OCI-LY7 (cell line): Measurements from ENCODE around the gene CIC.

Experiments
- CTCF ChIP-seq: fragments of 200-600 bp; sonication (generic); conservative IDR thresholded peaks from 2 replicates; pipeline ENCODE4 v1.5.1; 2014; ENCODE audit warnings: mild to moderate bottlenecking, antibody characterized with exemption, low read length, moderate library complexity, mixed read lengths
- EZH2phosphoT487 ChIP-seq: fragments of 200-600 bp; sonication (generic); IDR thresholded peaks from 2 replicates; pipeline ENCODE4 v1.6.1; 2018; ENCODE audit warnings: low read depth, borderline replicate concordance, mild to moderate bottlenecking, mixed run types, antibody characterized with exemption, low read length, moderate library complexity, mixed read lengths

GRCh38 chr19:42287827-42288107 is 18.7 kb downstream of the CIC start:
- TF ChIP-seq CTCF (no peak), EZH2phosphoT487 (no peak)
